Measurements from ENCODE around the gene DHRSX. TPM values are rescaled to one million over a fixed set of nuclear protein-coding genes. Genes with fewer than 3 reads are reported as not detected.

Gene DHRSX
- total and polyA plus RNA-seq, 11 donors = 14.6 to 36.1 (median 24.1) TPM

DNA sequence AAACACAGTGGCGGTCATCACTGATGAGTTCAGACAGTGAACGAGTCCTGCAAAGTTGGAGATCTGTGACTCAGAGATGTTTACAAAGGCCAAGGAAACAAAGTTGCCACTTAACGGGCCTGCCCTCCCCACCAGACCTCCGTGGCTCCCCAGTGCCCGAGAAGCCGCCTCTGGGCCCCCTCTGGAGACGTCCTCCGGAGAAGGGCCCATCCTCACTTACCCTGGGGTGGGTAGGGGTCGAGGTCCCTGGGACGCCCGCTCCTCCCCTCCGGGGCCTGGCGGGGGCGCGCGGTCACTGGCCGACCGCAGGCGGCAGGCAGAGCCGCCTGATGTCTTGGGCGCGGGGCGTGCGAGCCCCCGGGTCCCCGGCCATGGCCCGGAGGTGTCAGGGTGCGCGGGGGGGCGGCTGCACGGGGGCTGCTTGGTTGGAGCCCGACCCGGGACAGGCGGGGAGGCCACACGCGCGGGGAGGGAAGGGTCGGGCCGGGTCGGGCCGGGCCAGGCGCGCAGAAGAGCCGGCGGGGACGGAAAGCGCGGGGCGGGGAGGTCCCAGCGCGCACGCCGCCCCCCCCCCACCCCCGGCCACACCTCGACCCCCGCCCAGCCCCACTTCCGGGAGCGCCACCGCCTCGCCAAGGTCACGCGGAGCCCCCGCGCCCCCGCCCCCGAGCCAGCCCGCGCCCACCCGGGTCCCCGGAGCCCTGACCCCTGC is 529 bp downstream of the DHRSX start:
- H3K27me3 ChIP-seq = no peaks in the 10 kb centered on the region
- intact Hi-C loops (cut with DNase I) = no loop called here
- DNase-seq (peak in 4 of 5 donors; percentile 49 to 77 (median 55)), ATAC-seq (peak; percentile 22 to 55 (median 45))
- peaks cover 0 to 45% (median 29%) of the 10 kb centered on the region in 12 donors for H3K4me1 ChIP-seq
- 1 to 3% (median 1%) methylated on average over 12 to 70 of the region's 70 CpGs for WGBS, 4 donors
- peak overlapping the region; percentile 68 to 98 (median 88) for H3K4me3 ChIP-seq
- no peaks in the 10 kb centered on the region for H3K9me3 ChIP-seq
- H3K27ac ChIP-seq = peak overlapping the region; percentile 86 to 98 (median 91)
- H3K36me3 ChIP-seq = peaks cover 0 to 15% (median 0%) of the 10 kb centered on the region in 9 donors
- TF ChIP-seq, protein P1, sequence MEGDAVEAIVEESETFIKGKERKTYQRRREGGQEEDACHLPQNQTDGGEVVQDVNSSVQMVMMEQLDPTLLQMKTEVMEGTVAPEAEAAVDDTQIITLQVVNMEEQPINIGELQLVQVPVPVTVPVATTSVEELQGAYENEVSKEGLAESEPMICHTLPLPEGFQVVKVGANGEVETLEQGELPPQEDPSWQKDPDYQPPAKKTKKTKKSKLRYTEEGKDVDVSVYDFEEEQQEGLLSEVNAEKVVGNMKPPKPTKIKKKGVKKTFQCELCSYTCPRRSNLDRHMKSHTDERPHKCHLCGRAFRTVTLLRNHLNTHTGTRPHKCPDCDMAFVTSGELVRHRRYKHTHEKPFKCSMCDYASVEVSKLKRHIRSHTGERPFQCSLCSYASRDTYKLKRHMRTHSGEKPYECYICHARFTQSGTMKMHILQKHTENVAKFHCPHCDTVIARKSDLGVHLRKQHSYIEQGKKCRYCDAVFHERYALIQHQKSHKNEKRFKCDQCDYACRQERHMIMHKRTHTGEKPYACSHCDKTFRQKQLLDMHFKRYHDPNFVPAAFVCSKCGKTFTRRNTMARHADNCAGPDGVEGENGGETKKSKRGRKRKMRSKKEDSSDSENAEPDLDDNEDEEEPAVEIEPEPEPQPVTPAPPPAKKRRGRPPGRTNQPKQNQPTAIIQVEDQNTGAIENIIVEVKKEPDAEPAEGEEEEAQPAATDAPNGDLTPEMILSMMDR (IDR thresholded peaks at IDR 0.05) = peak in 4 of 12 donors; percentile 9 to 20 (median 14)
- no peak for TF ChIP-seq POLR2A (IDR thresholded peaks at IDR 0.05)

DNA sequence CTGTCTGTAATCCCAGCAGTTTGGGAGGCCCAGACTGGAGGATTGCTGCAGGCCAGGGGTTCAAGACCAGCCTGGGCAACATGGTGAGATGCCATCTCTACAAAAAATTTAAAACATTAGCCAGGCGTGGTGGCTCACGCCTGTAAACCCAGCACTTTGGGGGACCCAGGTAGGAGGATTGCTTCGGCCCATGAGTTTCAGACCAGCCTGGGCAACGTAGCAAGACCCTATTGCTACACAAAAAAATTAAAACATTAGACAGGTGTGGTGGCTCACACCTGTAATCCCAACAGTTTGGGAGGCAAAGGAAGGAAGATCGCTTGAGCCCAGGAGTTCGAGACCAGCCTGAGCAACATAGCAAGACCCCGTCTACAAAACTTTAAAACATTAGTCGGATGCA is 1.3 kb downstream of the DHRSX start:
- no peaks in the 10 kb centered on the region for H3K9me3 ChIP-seq
- intact Hi-C loops (cut with DNase I) = loop anchor here in 4 of 10 donors (5.0 to 10.0 kb wide), 4 partner anchors 95 to 195 kb away; partner anchors contain the start of gene CD99 (in 1 of the 4)
- peak overlapping the region; percentile 86 to 98 (median 91) for H3K27ac ChIP-seq
- DNase-seq (no peak), ATAC-seq (no peak)
- H3K4me1 ChIP-seq = peaks cover 0 to 51% (median 29%) of the 10 kb centered on the region in 12 donors
- H3K36me3 ChIP-seq = peaks cover 0 to 15% (median 0%) of the 10 kb centered on the region in 9 donors
- WGBS, 4 donors = 89 to 92% (median 90%) methylated on average over 8 of the region's 8 CpGs
- H3K27me3 ChIP-seq = no peaks in the 10 kb centered on the region
- no peak for TF ChIP-seq POLR2A (IDR thresholded peaks at IDR 0.05)
- peak overlapping the region; percentile 68 to 98 (median 88) for H3K4me3 ChIP-seq

DNA sequence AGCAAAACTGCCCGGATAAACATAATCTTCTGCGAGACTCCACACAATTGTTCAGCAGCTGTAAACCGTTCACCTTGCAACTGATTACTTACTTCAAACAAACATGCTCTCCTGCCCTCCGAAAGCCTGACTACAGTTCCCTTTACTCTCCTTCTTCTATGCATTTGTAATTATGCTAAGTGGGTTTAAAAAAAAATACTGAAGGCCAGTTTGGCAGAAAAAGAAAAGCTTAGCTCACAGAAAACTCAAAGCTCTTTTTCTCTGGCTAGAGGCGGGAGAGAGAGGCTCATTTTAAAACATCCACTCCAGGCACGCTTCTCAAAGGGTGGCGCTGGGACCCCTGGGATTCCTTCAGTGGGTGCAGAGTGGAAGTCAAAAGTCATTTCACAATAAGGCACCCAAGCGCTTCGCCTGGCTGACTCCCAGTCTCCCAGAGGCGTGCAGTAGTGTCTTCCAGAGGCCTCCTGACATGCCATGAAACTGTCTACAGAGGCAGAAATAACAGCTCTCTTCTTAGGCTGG is 1.9 kb downstream of the DHRSX start:
- peak overlapping the region in 9 of 12 donors; percentile 21 to 98 (median 79) for H3K4me3 ChIP-seq
- intact Hi-C loops (cut with DNase I) = loop anchor here in 4 of 10 donors (5.0 to 10.0 kb wide), 4 partner anchors 96 to 196 kb away; partner anchors contain the start of gene CD99 (in 1 of the 4)
- DNase-seq (peak in 1 of 5 donors; percentile 61), ATAC-seq (peak; percentile 55 to 63 (median 59))
- no peaks in the 10 kb centered on the region for H3K27me3 ChIP-seq
- peaks cover 0 to 15% (median 0%) of the 10 kb centered on the region in 9 donors for H3K36me3 ChIP-seq
- peaks cover 0 to 51% (median 29%) of the 10 kb centered on the region in 12 donors for H3K4me1 ChIP-seq
- TF ChIP-seq, protein P1 (IDR thresholded peaks at IDR 0.05) = no peak
- no peak for TF ChIP-seq POLR2A (IDR thresholded peaks at IDR 0.05)
- H3K27ac ChIP-seq = peak overlapping the region; percentile 86 to 98 (median 91)
- no peaks in the 10 kb centered on the region for H3K9me3 ChIP-seq
- 18 to 35% (median 22%) methylated on average over 10 of the region's 10 CpGs for WGBS, 4 donors

DNA sequence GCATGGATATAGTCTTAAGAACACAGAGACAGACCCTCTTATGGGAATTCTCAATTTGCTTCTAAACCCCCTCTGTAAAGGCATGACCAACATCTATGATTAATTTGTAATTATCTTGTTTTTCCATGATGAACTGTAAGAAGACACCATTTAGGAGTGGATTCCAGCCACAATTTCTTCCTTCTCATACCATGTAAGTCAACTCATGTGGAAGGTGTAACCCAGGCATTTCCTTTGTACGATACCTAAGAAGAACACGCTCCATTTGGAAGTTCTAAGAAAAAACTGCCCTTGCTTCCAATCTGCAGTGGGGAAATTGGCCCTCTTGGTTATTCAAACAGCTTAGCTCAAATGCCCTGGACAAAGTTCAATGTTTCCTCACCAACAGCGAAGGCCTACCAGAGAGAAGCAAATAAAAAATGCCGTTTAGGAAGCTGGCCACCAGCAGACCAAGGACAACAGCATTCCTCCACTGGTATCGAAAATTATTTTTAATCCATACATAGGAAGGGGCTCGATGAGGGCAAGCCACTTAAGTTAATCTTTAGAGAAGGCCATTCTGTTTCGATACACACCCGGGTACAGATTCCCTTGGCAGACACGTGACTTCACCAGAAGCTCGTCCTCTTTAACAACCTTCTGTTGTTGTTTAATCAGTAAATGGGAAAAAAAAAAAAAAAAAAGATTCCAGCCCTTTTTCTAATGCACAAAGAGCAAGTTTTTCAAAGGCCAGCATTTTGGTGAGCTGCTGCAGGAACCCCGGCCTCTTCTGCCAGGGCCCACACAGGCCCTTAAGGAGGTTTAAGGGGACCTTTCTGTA is 2.6 kb downstream of the DHRSX start:
- ATAC-seq (peak; percentile 39 to 52 (median 45)), DNase-seq (no peak)
- no peak for TF ChIP-seq POLR2A (IDR thresholded peaks at IDR 0.05)
- TF ChIP-seq, protein P1 (IDR thresholded peaks at IDR 0.05) = no peak
- peaks cover 0 to 51% (median 31%) of the 10 kb centered on the region in 12 donors for H3K4me1 ChIP-seq
- H3K4me3 ChIP-seq = peak overlapping the region in 9 of 12 donors; percentile 21 to 98 (median 79)
- H3K36me3 ChIP-seq = peaks cover 0 to 15% (median 0%) of the 10 kb centered on the region in 9 donors
- intact Hi-C loops (cut with DNase I) = loop anchor here in 4 of 10 donors (5.0 to 10.0 kb wide), 4 partner anchors 97 to 197 kb away; partner anchors contain the start of gene CD99 (in 1 of the 4)
- WGBS, 4 donors = 27 to 37% (median 34%) methylated on average over 11 of the region's 11 CpGs
- H3K9me3 ChIP-seq = no peaks in the 10 kb centered on the region
- H3K27ac ChIP-seq = peak overlapping the region; percentile 86 to 98 (median 91)
- no peaks in the 10 kb centered on the region for H3K27me3 ChIP-seq

Data from heart left ventricle (tissue), 16 donors.